Adrenal gland (tissue), 19 donors: ENCODE results near the gene CASQ1. TPM values are rescaled to one million over a fixed set of nuclear protein-coding genes. Genes with fewer than 3 reads are reported as not detected.
A peak's percentile ranks its signal among the peaks of the same experiment; 100 is the strongest.

ENCODE experiments used
- DNase-seq, 7 donors: peaks; one replicate each; pipeline ENCODE4 v3.0.0-alpha.2; 2019 to 2020
- H3K27ac ChIP-seq, 5 donors: fragments of 200-600 bp; sonication (generic) in 4 of 5; 1 replicate in 3 of 5; 2 replicates in 2 of 5; pipeline versions ENCODE4 v1.5.1 to v1.8.0; 2016 to 2020; ENCODE audit warnings: mild to moderate bottlenecking in 1 of 5
- H3K27me3 ChIP-seq: fragments of 200-600 bp; 2 replicates; pipeline ENCODE4 v1.8.0; 2021
- H3K36me3 ChIP-seq, 2 donors: fragments of 200-600 bp; replicated peaks in 1 of 2; 1 replicate in 1 of 2; 2 replicates in 1 of 2; pipeline versions ENCODE4 v1.5.1 to v1.8.0; 2018 to 2022
- H3K4me1 ChIP-seq, 2 donors: fragments of 200-600 bp; replicated peaks in 1 of 2; 1 replicate in 1 of 2; 2 replicates in 1 of 2; pipeline versions ENCODE4 v1.5.1 to v1.8.0; 2018 to 2021
- H3K4me3 ChIP-seq, 4 donors: fragments of 200-600 bp; sonication (generic) in 3 of 4; one replicate each; pipeline ENCODE4 v1.5.1; 2016 to 2018
- H3K9me3 ChIP-seq, 3 donors: fragments of 200-600 bp; sonication (generic) in 1 of 3; replicated peaks in 1 of 3; 1 replicate in 2 of 3; 2 replicates in 1 of 3; pipeline versions ENCODE4 v1.5.1 to v1.8.0; 2016 to 2021
- CTCF ChIP-seq, 6 experiments: fragments of 450-650 bp in 4 of 6; fragments of 200-600 bp in 2 of 6; sonication (generic) in 1 of 6; IDR thresholded peaks; 1 replicate in 5 of 6; 2 replicates in 1 of 6; pipeline versions ENCODE4 v1.5.1 to v1.8.0; 2016 to 2021; ENCODE audit warnings: antibody characterized with exemption in 6 of 6, mild to moderate bottlenecking in 2 of 6, moderate library complexity in 1 of 6
- POLR2A ChIP-seq, 2 donors: fragments of 450-650 bp; IDR thresholded peaks; one replicate each; pipeline ENCODE4 v1.6.1; 2017; ENCODE audit warnings: antibody characterized with exemption in 2 of 2, mild to moderate bottlenecking in 2 of 2, moderate library complexity in 1 of 2
- WGBS, 4 donors: extraction: QIAGEN DNeasy Blood & Tissue Kit in 2 of 4; methylation state at CpG; one replicate each; pipeline versions ENCODE4 v1.1.5 to v1.1.7; 2013 to 2017; 5-methylcytosine and 5-hydroxymethylcytosine counted together
- intact Hi-C, 2 donors: fragments of 100-400 bp; cut with DNase I; formaldehyde crosslinking; loops; one replicate each; pipeline versions ENCODE4 v1.14.1 to v1.15.0; 2022 to 2023
- long read RNA-seq, 10 donors: library from polyadenylated mRNA in 3 of 10; unstranded in 2 of 10; stranded (forward) in 1 of 10; transcript quantifications; one replicate each; pipeline ENCODE4 v2.0.0 and lab custom pipeline, GENCODE V29; 2021 to 2026
- polyA plus RNA-seq, 3 donors: library from polyadenylated mRNA; stranded (reverse); fragments of 200-250 nt in 2 of 3; fragments of 350-450 nt in 1 of 3; fragmentation: Illumina TruSeq in 1 of 3; extraction: RNeasy Lipid Tissue Mini Kit (QIAGEN cat#74804) in 1 of 3; gene quantifications; one replicate each; pipeline ENCODE4 v1.2.3, GENCODE V29; 2013 to 2014
- total RNA-seq, 9 donors: library from RNA; depleted of rRNA in 4 of 9; stranded (reverse); fragments of >200 nt in 4 of 9; fragments of 120-200 nt in 1 of 9; fragmentation: NEBNext Ultra II Directional in 1 of 9; extraction: Animal tissue kit (Norgen Biotek cat#: 25700) in 1 of 9; gene quantifications; one replicate each; pipeline versions ENCODE4 v1.1.0 to v1.2.4, GENCODE V29; 2013 to 2023
- donor health status: healthy with polysubstance abuse.
- donor health status: Bipolar disorder and iron deficiency.
- donor health status: DM: yes; HTN: yes; CAD: no.
- donor health status: DM: no; HTN: no; CAD: no.
- donor health status: DM: no; HTN: no; CAD: no.
- donor health status: DM: yes; HTN: yes; CAD: no.

CASQ1 gene
- total RNA-seq = 1 to 10 TPM in 1 of 9 donors, under 1 TPM in 2, not detected in 6; 0.11 to 1.6 (median 0.39) TPM
- under 1 TPM in 2 of 3 donors, not detected in 1; 0.16 to 0.17 TPM for polyA plus RNA-seq
- long read RNA-seq, donor 1, partial matches to known transcripts = 0 of 1 reads
- long read RNA-seq, donor 1, other reads (novel, unspliced or antisense) = 0 of 1 reads
- long read RNA-seq, donor 2 = 0 reads
- long read RNA-seq, donor 3 = 0 reads
- long read RNA-seq, donor 4 = 0 reads
- long read RNA-seq, donor 5 = 0 reads
- long read RNA-seq, donor 6 = 0 reads
- long read RNA-seq, donor 7 = 0 reads
- long read RNA-seq, donor 8 = 0 reads
- long read RNA-seq, donor 9 = 0 reads
- long read RNA-seq, donor 10, partial matches to known transcripts = 0 of 1 reads
- long read RNA-seq, donor 10, other reads (novel, unspliced or antisense) = 0 of 1 reads

- no peak within 1 kb of the TSS for H3K27ac ChIP-seq
- no peaks in the 10 kb centered on the region for H3K36me3 ChIP-seq
- 58 to 64% (median 61%) methylated on average over 15 of the region's 15 CpGs for WGBS, 4 donors
- DNase-seq = peak in 4 of 7 donors; percentile 38 to 72 (median 62)
- no peaks in the 10 kb centered on the region for H3K9me3 ChIP-seq
- intact Hi-C loops = loop anchor here (5.0 to 10.0 kb wide), 4 partner anchors 55 to 185 kb away; no protein-coding TSS in a partner anchor
- no peak within 1 kb of the TSS for H3K4me3 ChIP-seq
- TF ChIP-seq CTCF (IDR thresholded peaks at IDR 0.05) (no peak), POLR2A (IDR thresholded peaks at IDR 0.05) (no peak)
- peaks cover 7 to 9% of the 10 kb centered on the region in 2 donors for H3K4me1 ChIP-seq
- no peaks in the 10 kb centered on the region for H3K27me3 ChIP-seq
Measured at GRCh38 chr1:160189649-160190625, at the start of gene CASQ1. CASQ1 (plus strand) TSS chr1:160190575; CDS start chr1:160190752, 177 bp downstream.

- intact Hi-C loops = no loop called here
- WGBS, 4 donors = 27 to 50% (median 35%) methylated on average over 1 of the region's 1 CpG
- no peak for DNase-seq
- Histone ChIP-seq H3K4me3 (no peak overlapping the region), H3K27ac (no peak overlapping the region), H3K9me3 (no peaks in the 10 kb centered on the region), H3K36me3 (no peaks in the 10 kb centered on the region), H3K27me3 (no peaks in the 10 kb centered on the region), H3K4me1 (no peaks in the 10 kb centered on the region)
- TF ChIP-seq POLR2A (IDR thresholded peaks at IDR 0.05) (no peak), CTCF (IDR thresholded peaks at IDR 0.05) (no peak)
Measured at GRCh38 chr1:160143695-160144094, 46.7 kb upstream of the CASQ1 start.

GRCh38 chr1:160144921-160145320 lies 45.5 kb upstream of the CASQ1 start:
- Histone ChIP-seq H3K9me3 (no peaks in the 10 kb centered on the region), H3K4me1 (peaks cover 0 to 5% of the 10 kb centered on the region in 2 donors), H3K4me3 (no peak overlapping the region), H3K27me3 (no peaks in the 10 kb centered on the region), H3K27ac (no peak overlapping the region), H3K36me3 (no peaks in the 10 kb centered on the region)
- no peak for TF ChIP-seq CTCF (IDR thresholded peaks at IDR 0.05)
- no peak for TF ChIP-seq POLR2A (IDR thresholded peaks at IDR 0.05)
- WGBS, 4 donors = 67 to 76% (median 73%) methylated on average over 4 of the region's 4 CpGs
- intact Hi-C loops = no loop called here
- DNase-seq = no peak

- H3K4me1 ChIP-seq = peaks cover 0 to 5% of the 10 kb centered on the region in 2 donors
- TF ChIP-seq CTCF (IDR thresholded peaks at IDR 0.05) = no peak
- TF ChIP-seq POLR2A (IDR thresholded peaks at IDR 0.05) = no peak
- no peak overlapping the region for H3K4me3 ChIP-seq
- no peaks in the 10 kb centered on the region for H3K36me3 ChIP-seq
- WGBS, 4 donors = 88 to 95% (median 92%) methylated on average over 14 of the region's 14 CpGs
- intact Hi-C loops = no loop called here
- DNase-seq = no peak
- H3K27me3 ChIP-seq = no peaks in the 10 kb centered on the region
- no peaks in the 10 kb centered on the region for H3K9me3 ChIP-seq
- H3K27ac ChIP-seq = no peak overlapping the region
Measured at GRCh38 chr1:160146107-160146506, 44.3 kb upstream of the CASQ1 start.
